Neutrophil (primary cell): Measurements from ENCODE around the gene AZU1.

Source experiments
- H3K27ac ChIP-seq: fragments of 200-600 bp; sonication (generic); 2 replicates; pipeline ENCODE4 v1.5.1; 2016; ENCODE audit warnings: mild to moderate bottlenecking, moderate library complexity
- H3K27me3 ChIP-seq: fragments of 200-600 bp; sonication (generic); 2 replicates; pipeline ENCODE4 v1.6.0; 2016; ENCODE audit warnings: mild to moderate bottlenecking
- H3K36me3 ChIP-seq: fragments of 200-600 bp; sonication (generic); 2 replicates; pipeline ENCODE4 v1.5.1; 2017
- H3K4me1 ChIP-seq, 2 experiments: fragments of 200-600 bp in 1 of 2; sonication (generic) in 1 of 2; 1 replicate in 1 of 2; 2 replicates in 1 of 2; pipeline versions ENCODE4 v1.5.1 to v1.6.1; 2013 to 2016; ENCODE audit warnings: low read depth in 1 of 2, low read length in 1 of 2, mild to moderate bottlenecking in 1 of 2, moderate library complexity in 1 of 2; ENCODE audit not compliant: control insufficient read depth in 1 of 2, insufficient read depth in 1 of 2
- H3K4me3 ChIP-seq, 2 experiments: fragments of 200-600 bp in 1 of 2; sonication (generic) in 1 of 2; 1 replicate in 1 of 2; 2 replicates in 1 of 2; pipeline ENCODE4 v1.5.1; 2013 to 2016; ENCODE audit warnings: low read depth in 1 of 2, low read length in 1 of 2, mild to moderate bottlenecking in 1 of 2, moderate library complexity in 1 of 2
- H3K9me3 ChIP-seq: fragments of 200-600 bp; sonication (generic); 2 replicates; pipeline ENCODE4 v1.5.1; 2016
- CTCF ChIP-seq: fragments of 200-600 bp; sonication (generic); IDR thresholded peaks from 2 replicates; pipeline ENCODE4 v1.5.1; 2016; ENCODE audit warnings: antibody characterized with exemption

Gene AZU1

GRCh38 chr19:789701-790060, 38.0 kb upstream of the AZU1 start:
- Histone ChIP-seq H3K36me3 (no peaks in the 10 kb centered on the region), H3K4me3 (no peak overlapping the region), H3K9me3 (no peaks in the 10 kb centered on the region), H3K27me3 (no peaks in the 10 kb centered on the region), H3K4me1 (peaks cover 13% of the 10 kb centered on the region in 2 experiments), H3K27ac (no peak overlapping the region)
- no peak for TF ChIP-seq CTCF

- Histone ChIP-seq H3K9me3 (no peaks in the 10 kb centered on the region), H3K4me1 (peaks cover 13% of the 10 kb centered on the region in 2 experiments), H3K27ac (no peak overlapping the region), H3K4me3 (no peak overlapping the region), H3K36me3 (no peaks in the 10 kb centered on the region), H3K27me3 (no peaks in the 10 kb centered on the region)
- TF ChIP-seq CTCF, result no peak
Observed at GRCh38 chr19:791007-791566, 36.5 kb upstream of the AZU1 start.

- Histone ChIP-seq H3K36me3 (no peaks in the 10 kb centered on the region), H3K4me1 (peaks cover 18 to 19% of the 10 kb centered on the region in 2 experiments), H3K4me3 (no peak overlapping the region), H3K9me3 (no peaks in the 10 kb centered on the region), H3K27ac (no peak overlapping the region), H3K27me3 (no peaks in the 10 kb centered on the region)
- no peak for TF ChIP-seq CTCF
Observed at GRCh38 chr19:791567-792305, 35.9 kb upstream of the AZU1 start.

- no peak for TF ChIP-seq CTCF
- H3K27me3 ChIP-seq, result no peaks in the 10 kb centered on the region
- no peak overlapping the region for H3K27ac ChIP-seq
- peaks cover 18 to 19% of the 10 kb centered on the region in 2 experiments for H3K4me1 ChIP-seq
- no peaks in the 10 kb centered on the region for H3K9me3 ChIP-seq
- H3K36me3 ChIP-seq, result no peaks in the 10 kb centered on the region
- H3K4me3 ChIP-seq, result no peak overlapping the region
Observed at GRCh38 chr19:792306-792885, 35.2 kb upstream of the AZU1 start.

- Histone ChIP-seq H3K27me3 (no peaks in the 10 kb centered on the region), H3K4me1 (peaks cover 22 to 24% of the 10 kb centered on the region in 2 experiments), H3K9me3 (no peaks in the 10 kb centered on the region), H3K27ac (no peak overlapping the region), H3K4me3 (no peak overlapping the region), H3K36me3 (no peaks in the 10 kb centered on the region)
- no peak for TF ChIP-seq CTCF
Observed at GRCh38 chr19:793806-794205, 33.8 kb upstream of the AZU1 start.
